Right ventricle myocardium superior (tissue), 1 donor: ENCODE measurements around the gene WDTC1. TPM values are rescaled to one million over a fixed set of nuclear protein-coding genes. Genes with fewer than 3 reads are reported as not detected.

ENCODE experiments used
- ATAC-seq: fragments of 200-7000 bp; cut with Tn5 transposase; one replicate; pipeline ENCODE4 v1.9.1; 2020; ENCODE audit warnings: mild to moderate bottlenecking; ENCODE audit not compliant: poor library complexity
- DNase-seq: peaks from one replicate; pipeline ENCODE4 v3.0.0-alpha.2; 2020
- intact Hi-C: fragments of 100-400 bp; cut with DNase I; formaldehyde crosslinking; loops from one replicate; pipeline ENCODE4 v1.11.2; 2022
- total RNA-seq: library from RNA; stranded (reverse); fragmentation: NEBNext Ultra II Directional; extraction: Animal tissue kit (Norgen Biotek cat#: 25700); gene quantifications from one replicate; pipeline ENCODE4 v1.2.1, GENCODE V29; 2021
- donor health status: DM: no; HTN: yes; CAD: no; lungs with severe emphysema.

The WDTC1 gene
- total RNA-seq, 1 donor from 2014 or later = 61.1 TPM

- no peak for ATAC-seq
- DNase-seq = no peak
- intact Hi-C loops = no loop called here
Measured at GRCh38 chr1:27345272-27345671, 110.8 kb downstream of the WDTC1 start.

GRCh38 chr1:27346357-27346756 is 111.9 kb downstream of the WDTC1 start:
- ATAC-seq = no peak

GRCh38 chr1:27346991-27347624 is 112.7 kb downstream of the WDTC1 start:
- DNase-seq (no peak), ATAC-seq (no peak)
- intact Hi-C loops = no loop called here

More at GRCh38 chr1:27346357-27346756, 111.9 kb downstream of the WDTC1 start:
- intact Hi-C loops = no loop called here
- DNase-seq = no peak

GRCh38 chr1:27348861-27349783 is 114.7 kb downstream of the WDTC1 start:
- ATAC-seq (peak; percentile 41), DNase-seq (peak; percentile 49)
- intact Hi-C loops = no loop called here

- ATAC-seq (peak; percentile 71), DNase-seq (peak; percentile 78)
- intact Hi-C loops = no loop called here
Measured at GRCh38 chr1:27349784-27350662, 115.6 kb downstream of the WDTC1 start.

- DNase-seq = peak; percentile 77
- peak; percentile 44 for ATAC-seq
- intact Hi-C loops = no loop called here
Measured at GRCh38 chr1:27350663-27351540, 116.5 kb downstream of the WDTC1 start.

- intact Hi-C loops = no loop called here
- no peak for DNase-seq
- ATAC-seq = no peak
Measured at GRCh38 chr1:27351541-27352107, 117.2 kb downstream of the WDTC1 start.

GRCh38 chr1:27353166-27353565 is 118.7 kb downstream of the WDTC1 start:
- intact Hi-C loops = no loop called here
- peak; percentile 1 for ATAC-seq
- DNase-seq = peak; percentile 67

GRCh38 chr1:27353629-27354028 is 119.2 kb downstream of the WDTC1 start:
- intact Hi-C loops = no loop called here
- no peak for ATAC-seq
- DNase-seq = no peak

- intact Hi-C loops = no loop called here
- no peak for ATAC-seq
- no peak for DNase-seq
Measured at GRCh38 chr1:27355683-27356082, 121.3 kb downstream of the WDTC1 start.

GRCh38 chr1:27356277-27356618 is 121.8 kb downstream of the WDTC1 start:
- no peak for DNase-seq
- no peak for ATAC-seq
- intact Hi-C loops = no loop called here

- intact Hi-C loops = no loop called here
- DNase-seq (no peak), ATAC-seq (no peak)
Measured at GRCh38 chr1:27356619-27357280, 122.3 kb downstream of the WDTC1 start.

GRCh38 chr1:27357281-27358037 is 123.0 kb downstream of the WDTC1 start:
- peak; percentile 86 for DNase-seq
- intact Hi-C loops = no loop called here
- peak; percentile 76 for ATAC-seq
